ENCODE data around the gene GSC. TPM values are rescaled to one million over a fixed set of nuclear protein-coding genes. Genes with fewer than 3 reads are reported as not detected.

GSC gene
- total RNA-seq = not detected

GRCh38 chr14:94769391-94770250, at the start of gene GSC:
TSS of gene GSC (minus strand) at chr14:94770113. CDS start at chr14:94770015, 98 bp downstream.

Other genes with a start within 250 kb of the GSC start
- gene SERPINA4, start 208.7 kb downstream of the GSC start, total RNA-seq = not detected
- under 1 TPM in 1 of 2 donors, not detected in 1; 0.33 TPM for gene SERPINA5, start 188.7 kb downstream of the GSC start, total RNA-seq
- gene SERPINA3, start 157.7 kb downstream of the GSC start, total RNA-seq = 1 to 10 TPM in 1 of 2 donors, under 1 TPM in 1; 0.67 to 1.7 TPM

Data from melanocyte of skin (primary cell).